Stomach (tissue), 4 donors: Measurements from ENCODE around the gene CD48.

Source experiments
- EP300 ChIP-seq: sonication (generic); formaldehyde crosslinking; IDR thresholded peaks from one replicate; pipeline ENCODE4 v1.6.1; 2017; ENCODE audit warnings: antibody characterized with exemption
- POLR2A ChIP-seq, 4 donors: fragments of 450-650 bp; IDR thresholded peaks; one replicate each; pipeline ENCODE4 v1.6.1; 2016; ENCODE audit warnings: antibody characterized with exemption in 4 of 4, control low read depth in 2 of 4, mild to moderate bottlenecking in 1 of 4, moderate library complexity in 1 of 4
- POLR2AphosphoS5 ChIP-seq, 3 donors: sonication (generic); formaldehyde crosslinking; IDR thresholded peaks; one replicate each; pipeline ENCODE4 v1.6.1; 2016; ENCODE audit warnings: antibody characterized with exemption in 3 of 3
- TF ChIP-seq, protein P1 (sequence below), 7 experiments: fragments of 450-650 bp in 4 of 7; fragments of 200-600 bp in 3 of 7; sonication (generic) in 3 of 7; IDR thresholded peaks; one replicate each; pipeline ENCODE4 v1.5.1; 2016 to 2019; ENCODE audit warnings: antibody characterized with exemption in 7 of 7, control low read depth in 2 of 7, mild to moderate bottlenecking in 1 of 7

DNA sequence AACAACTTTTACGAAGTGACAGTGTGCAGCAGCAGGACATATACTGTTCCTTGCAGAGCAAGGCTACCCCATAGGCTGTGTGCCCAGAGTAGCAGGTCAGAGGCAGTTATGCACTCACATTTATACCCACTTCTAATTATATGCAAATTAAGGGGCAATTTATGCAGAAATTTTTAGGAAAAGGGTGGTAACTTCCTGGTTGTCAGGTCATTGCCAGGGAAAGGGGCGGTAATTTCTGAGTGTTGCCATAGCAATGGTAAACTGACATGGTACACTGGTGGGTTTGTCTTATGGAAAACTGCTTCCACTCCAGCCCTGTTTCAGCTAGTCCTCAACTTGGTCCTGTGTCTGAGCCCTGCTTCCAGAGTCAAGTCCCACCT is 52.8 kb downstream of the CD48 start:
- TF ChIP-seq, protein P1, sequence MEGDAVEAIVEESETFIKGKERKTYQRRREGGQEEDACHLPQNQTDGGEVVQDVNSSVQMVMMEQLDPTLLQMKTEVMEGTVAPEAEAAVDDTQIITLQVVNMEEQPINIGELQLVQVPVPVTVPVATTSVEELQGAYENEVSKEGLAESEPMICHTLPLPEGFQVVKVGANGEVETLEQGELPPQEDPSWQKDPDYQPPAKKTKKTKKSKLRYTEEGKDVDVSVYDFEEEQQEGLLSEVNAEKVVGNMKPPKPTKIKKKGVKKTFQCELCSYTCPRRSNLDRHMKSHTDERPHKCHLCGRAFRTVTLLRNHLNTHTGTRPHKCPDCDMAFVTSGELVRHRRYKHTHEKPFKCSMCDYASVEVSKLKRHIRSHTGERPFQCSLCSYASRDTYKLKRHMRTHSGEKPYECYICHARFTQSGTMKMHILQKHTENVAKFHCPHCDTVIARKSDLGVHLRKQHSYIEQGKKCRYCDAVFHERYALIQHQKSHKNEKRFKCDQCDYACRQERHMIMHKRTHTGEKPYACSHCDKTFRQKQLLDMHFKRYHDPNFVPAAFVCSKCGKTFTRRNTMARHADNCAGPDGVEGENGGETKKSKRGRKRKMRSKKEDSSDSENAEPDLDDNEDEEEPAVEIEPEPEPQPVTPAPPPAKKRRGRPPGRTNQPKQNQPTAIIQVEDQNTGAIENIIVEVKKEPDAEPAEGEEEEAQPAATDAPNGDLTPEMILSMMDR (IDR thresholded peaks at IDR 0.05), result no peak
- no peak for TF ChIP-seq EP300
- TF ChIP-seq POLR2A (IDR thresholded peaks at IDR 0.05), result no peak
- no peak for TF ChIP-seq POLR2AphosphoS5 (IDR thresholded peaks at IDR 0.05)
